CD4-positive, alpha-beta T cell treated with Interleukin-6 at 100 ng/mL for 8 hours (primary cell): ENCODE measurements around the gene GPC2.

Source experiments
- DNase-seq: peaks from one replicate; pipeline ENCODE4 v3.0.0-alpha.2; 2020; ENCODE audit warnings: mixed read lengths, low spot score

The GPC2 gene

DNA sequence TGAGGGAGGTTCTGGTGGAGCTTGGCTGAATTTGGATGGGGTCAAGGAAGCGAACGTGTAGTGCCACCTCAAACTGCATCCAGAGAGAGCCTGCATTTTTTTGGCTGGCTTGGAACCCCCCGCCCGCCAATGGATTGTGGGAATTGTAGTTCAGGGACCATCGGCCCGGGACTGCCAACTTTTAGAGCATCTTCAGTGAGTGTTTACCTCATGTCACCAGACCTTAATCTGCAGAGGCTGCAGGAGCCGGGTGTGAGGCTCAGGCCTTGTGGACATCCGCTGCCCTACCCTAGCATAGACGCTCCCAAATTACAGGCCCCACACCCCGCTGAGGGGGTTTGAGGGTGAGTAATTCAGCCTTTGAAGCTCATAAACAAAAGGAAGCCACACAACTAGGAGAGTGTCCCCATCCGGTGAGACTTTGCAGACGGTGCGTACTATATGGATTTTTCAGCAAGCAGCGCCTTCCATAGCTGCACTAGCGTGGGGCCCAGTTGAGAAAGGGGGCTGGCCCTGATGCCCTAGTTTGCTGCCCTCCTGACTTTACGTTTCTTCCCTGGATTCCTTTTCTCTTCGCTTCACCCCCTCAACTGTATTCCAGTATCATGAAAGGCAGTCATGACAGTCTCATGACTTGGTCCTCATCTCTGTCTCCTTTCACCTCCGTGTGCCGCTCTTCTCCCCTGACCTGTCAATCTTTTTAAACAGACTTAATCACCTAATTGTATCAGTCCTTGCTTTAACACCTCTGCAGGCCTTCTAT is 57.0 kb downstream of the GPC2 start:
- peak; percentile 71 for DNase-seq
